Measurements from ENCODE around the gene PMPCB. TPM values are rescaled to one million over a fixed set of nuclear protein-coding genes. Genes with fewer than 3 reads are reported as not detected.

Gene PMPCB
- total and polyA plus RNA-seq, 7 experiments from 2014 or later = 55.2 to 95.7 (median 76.9) TPM

GRCh38 chr7:103316380-103316941, 19.2 kb downstream of the PMPCB start:
- ChIA-PET CTCF (interaction anchor here (0.6 kb wide), 1 partner anchor 562 kb away, joined by 3 read pairs; no protein-coding TSS in a partner anchor), POLR2A (interaction anchor here (0.9 kb wide), 1 partner anchor 13 kb away, joined by 3 read pairs; no protein-coding TSS in a partner anchor)
- Mint-ChIP-seq H3K27ac (peak overlapping the region in 4 of 9 donors; percentile 23 to 76 (median 41)), H3K27me3 (no peaks in the 10 kb centered on the region), H3K4me1 (peaks cover 0 to 13% (median 0%) of the 10 kb centered on the region in 7 donors), H3K4me3 (no peak overlapping the region), H3K36me3 (peaks cover 10 to 43% (median 30%) of the 10 kb centered on the region in 5 donors), H3K9me3 (no peaks in the 10 kb centered on the region)
- H3K4me3 ChIP-seq (ENCODE audit: low read length) = no peak overlapping the region
- intact Hi-C loops (cut with micrococcal nuclease) = no loop called here
- DNase-seq (no peak), ATAC-seq (no peak)
- H3K27me3 ChIP-seq (ENCODE audit: control insufficient read depth in 2 of 2, insufficient read depth in 2 of 2, low read length in 2 of 2) = no peaks in the 10 kb centered on the region
- H3K36me3 ChIP-seq (ENCODE audit: control insufficient read depth in 2 of 3, insufficient read depth in 3 of 3, low read length in 3 of 3) = peaks cover 21 to 96% (median 52%) of the 10 kb centered on the region in 3 experiments
- H3K27ac ChIP-seq (ENCODE audit: low read depth, low read length) = no peak overlapping the region
- H3K9me3 ChIP-seq (ENCODE audit: control insufficient read depth in 2 of 3, low read length in 3 of 3) = no peaks in the 10 kb centered on the region
- no peaks in the 10 kb centered on the region for H3K4me1 ChIP-seq (ENCODE audit: control insufficient read depth in 2 of 2, insufficient read depth in 2 of 2, low read length in 2 of 2)

GRCh38 chr7:103317009-103317408, 19.8 kb downstream of the PMPCB start:
- Mint-ChIP-seq H3K27me3 (no peaks in the 10 kb centered on the region), H3K4me1 (peaks cover 0 to 13% (median 0%) of the 10 kb centered on the region in 7 donors)
- POLR2A ChIA-PET = no interaction called here

GRCh38 chr7:103325744-103326143, 28.5 kb downstream of the PMPCB start:
- Mint-ChIP-seq H3K27me3 (no peaks in the 10 kb centered on the region), H3K4me3 (no peak overlapping the region), H3K4me1 (peaks cover 0 to 13% (median 6%) of the 10 kb centered on the region in 7 donors), H3K36me3 (peaks cover 4 to 25% (median 16%) of the 10 kb centered on the region in 5 donors), H3K9me3 (no peaks in the 10 kb centered on the region), H3K27ac (peak overlapping the region in 4 of 9 donors; percentile 30 to 83 (median 48))
- ATAC-seq (no peak), DNase-seq (no peak)
- Histone ChIP-seq H3K27ac (ENCODE audit: low read depth, low read length) (no peak overlapping the region), H3K4me1 (ENCODE audit: control insufficient read depth in 2 of 2, insufficient read depth in 2 of 2, low read length in 2 of 2) (no peaks in the 10 kb centered on the region), H3K9me3 (ENCODE audit: control insufficient read depth in 2 of 3, low read length in 3 of 3) (no peaks in the 10 kb centered on the region), H3K36me3 (ENCODE audit: control insufficient read depth in 2 of 3, insufficient read depth in 3 of 3, low read length in 3 of 3) (peaks cover 4 to 49% (median 29%) of the 10 kb centered on the region in 3 experiments), H3K4me3 (ENCODE audit: low read length) (no peak overlapping the region), H3K27me3 (ENCODE audit: control insufficient read depth in 2 of 2, insufficient read depth in 2 of 2, low read length in 2 of 2) (no peaks in the 10 kb centered on the region)
- intact Hi-C loops (cut with micrococcal nuclease) = loop anchor here in 1 of 2 donors (2.0 kb wide), 1 partner anchor 19 kb away; the partner anchor contains the start of gene DNAJC2
- ChIA-PET CTCF (no interaction called here), POLR2A (no interaction called here)

More at GRCh38 chr7:103317009-103317408, 19.8 kb downstream of the PMPCB start:
- Histone ChIP-seq H3K27me3 (ENCODE audit: control insufficient read depth in 2 of 2, insufficient read depth in 2 of 2, low read length in 2 of 2) (no peaks in the 10 kb centered on the region), H3K4me1 (ENCODE audit: control insufficient read depth in 2 of 2, insufficient read depth in 2 of 2, low read length in 2 of 2) (no peaks in the 10 kb centered on the region), H3K9me3 (ENCODE audit: control insufficient read depth in 2 of 3, low read length in 3 of 3) (no peaks in the 10 kb centered on the region), H3K27ac (ENCODE audit: low read depth, low read length) (no peak overlapping the region), H3K4me3 (ENCODE audit: low read length) (no peak overlapping the region), H3K36me3 (ENCODE audit: control insufficient read depth in 2 of 3, insufficient read depth in 3 of 3, low read length in 3 of 3) (peaks cover 15 to 94% (median 51%) of the 10 kb centered on the region in 3 experiments)
- peak overlapping the region in 5 of 9 donors; percentile 23 to 76 (median 42) for H3K27ac Mint-ChIP-seq
- CTCF ChIA-PET = no interaction called here
- peaks cover 10 to 46% (median 32%) of the 10 kb centered on the region in 5 donors for H3K36me3 Mint-ChIP-seq
- no peaks in the 10 kb centered on the region for H3K9me3 Mint-ChIP-seq
- no peak overlapping the region for H3K4me3 Mint-ChIP-seq
- no peak for DNase-seq
- intact Hi-C loops (cut with micrococcal nuclease) = no loop called here
- ATAC-seq = no peak

GRCh38 chr7:103336761-103337160, 39.5 kb downstream of the PMPCB start:
- peaks cover 18 to 70% (median 26%) of the 10 kb centered on the region in 3 experiments for H3K36me3 ChIP-seq (ENCODE audit: control insufficient read depth in 2 of 3, insufficient read depth in 3 of 3, low read length in 3 of 3)

GRCh38 chr7:103338864-103339263, 41.6 kb downstream of the PMPCB start:
- ATAC-seq = no peak

More at GRCh38 chr7:103336761-103337160, 39.5 kb downstream of the PMPCB start:
- DNase-seq (no peak), ATAC-seq (peak; percentile 52)
- peaks cover 0 to 6% of the 10 kb centered on the region in 2 donors for H3K4me1 ChIP-seq (ENCODE audit: control insufficient read depth in 2 of 2, insufficient read depth in 2 of 2, low read length in 2 of 2)
- peaks cover 22 to 42% (median 28%) of the 10 kb centered on the region in 7 donors for H3K4me1 Mint-ChIP-seq
- no peak overlapping the region for H3K4me3 Mint-ChIP-seq
- peaks cover 0 to 2% (median 0%) of the 10 kb centered on the region in 11 donors for H3K9me3 Mint-ChIP-seq
- ChIA-PET POLR2A (no interaction called here), CTCF (no interaction called here)
- intact Hi-C loops (cut with micrococcal nuclease) = no loop called here
- H3K4me3 ChIP-seq (ENCODE audit: low read length) = no peak overlapping the region
- H3K27ac Mint-ChIP-seq = peak overlapping the region in 1 of 9 donors; percentile 44
- peaks cover 26 to 51% (median 28%) of the 10 kb centered on the region in 5 donors for H3K36me3 Mint-ChIP-seq
- H3K27me3 Mint-ChIP-seq = no peaks in the 10 kb centered on the region
- no peaks in the 10 kb centered on the region for H3K9me3 ChIP-seq (ENCODE audit: control insufficient read depth in 2 of 3, low read length in 3 of 3)
- H3K27ac ChIP-seq (ENCODE audit: low read depth, low read length) = no peak overlapping the region
- H3K27me3 ChIP-seq (ENCODE audit: control insufficient read depth in 2 of 2, insufficient read depth in 2 of 2, low read length in 2 of 2) = no peaks in the 10 kb centered on the region

GRCh38 chr7:103341466-103341865, 44.2 kb downstream of the PMPCB start:
- Histone ChIP-seq H3K27ac (ENCODE audit: low read depth, low read length) (no peak overlapping the region), H3K4me1 (ENCODE audit: control insufficient read depth in 2 of 2, insufficient read depth in 2 of 2, low read length in 2 of 2) (peaks cover 14 to 19% of the 10 kb centered on the region in 2 donors), H3K4me3 (ENCODE audit: low read length) (no peak overlapping the region), H3K27me3 (ENCODE audit: control insufficient read depth in 2 of 2, insufficient read depth in 2 of 2, low read length in 2 of 2) (no peaks in the 10 kb centered on the region), H3K36me3 (ENCODE audit: control insufficient read depth in 2 of 3, insufficient read depth in 3 of 3, low read length in 3 of 3) (peaks cover 17 to 52% (median 24%) of the 10 kb centered on the region in 3 experiments), H3K9me3 (ENCODE audit: control insufficient read depth in 2 of 3, low read length in 3 of 3) (no peaks in the 10 kb centered on the region)
- intact Hi-C loops (cut with micrococcal nuclease) = loop anchor here (5.0 to 10.0 kb wide), 3 partner anchors 594 to 1673 kb away; partner anchors contain the start of genes FAM185A (in 1 of the 2), KMT2E (in 1 of the 2) and ORC5 (in 1 of the 2)
- Mint-ChIP-seq H3K36me3 (peaks cover 27 to 44% (median 29%) of the 10 kb centered on the region in 5 donors), H3K27me3 (no peaks in the 10 kb centered on the region), H3K9me3 (peaks cover 0 to 2% (median 0%) of the 10 kb centered on the region in 11 donors), H3K27ac (peak overlapping the region in 1 of 9 donors; percentile 65), H3K4me1 (peaks cover 31 to 63% (median 60%) of the 10 kb centered on the region in 7 donors), H3K4me3 (peak overlapping the region in 3 of 10 donors; percentile 1 to 53 (median 10))
- no peak for ATAC-seq
- POLR2A ChIA-PET = no interaction called here
- CTCF ChIA-PET = no interaction called here
- no peak for DNase-seq

More at GRCh38 chr7:103338864-103339263, 41.6 kb downstream of the PMPCB start:
- peaks cover 26 to 46% (median 41%) of the 10 kb centered on the region in 7 donors for H3K4me1 Mint-ChIP-seq
- H3K27me3 Mint-ChIP-seq = no peaks in the 10 kb centered on the region
- Histone ChIP-seq H3K4me1 (ENCODE audit: control insufficient read depth in 2 of 2, insufficient read depth in 2 of 2, low read length in 2 of 2) (peaks cover 8 to 12% of the 10 kb centered on the region in 2 donors), H3K27ac (ENCODE audit: low read depth, low read length) (no peak overlapping the region), H3K36me3 (ENCODE audit: control insufficient read depth in 2 of 3, insufficient read depth in 3 of 3, low read length in 3 of 3) (peaks cover 18 to 66% (median 26%) of the 10 kb centered on the region in 3 experiments), H3K9me3 (ENCODE audit: control insufficient read depth in 2 of 3, low read length in 3 of 3) (no peaks in the 10 kb centered on the region), H3K4me3 (ENCODE audit: low read length) (no peak overlapping the region), H3K27me3 (ENCODE audit: control insufficient read depth in 2 of 2, insufficient read depth in 2 of 2, low read length in 2 of 2) (no peaks in the 10 kb centered on the region)
- H3K27ac Mint-ChIP-seq = peak overlapping the region in 1 of 9 donors; percentile 13
- peaks cover 27 to 50% (median 29%) of the 10 kb centered on the region in 5 donors for H3K36me3 Mint-ChIP-seq
- POLR2A ChIA-PET = interaction anchor here (0.6 to 1.1 kb wide), 2 partner anchors 9 to 18 kb away, joined by 3 to 4 read pairs; partner anchors contain the start of gene PSMC2
- CTCF ChIA-PET = no interaction called here
- DNase-seq = no peak
- H3K4me3 Mint-ChIP-seq = no peak overlapping the region
- H3K9me3 Mint-ChIP-seq = peaks cover 0 to 2% (median 0%) of the 10 kb centered on the region in 11 donors
- intact Hi-C loops (cut with micrococcal nuclease) = no loop called here
